H7 (cell line): ENCODE results near the gene WFDC2. TPM values are rescaled to one million over a fixed set of nuclear protein-coding genes. Genes with fewer than 3 reads are reported as not detected.

Experiments used
- DNase-seq: peaks from one replicate; pipeline ENCODE4 v3.0.0; 2012
- H3K27me3 ChIP-seq: 2 replicates; pipeline ENCODE4 v1.6.0; 2011; ENCODE audit warnings: mild to moderate bottlenecking, low read length; ENCODE audit not compliant: control insufficient read depth, insufficient read depth
- H3K36me3 ChIP-seq: replicated peaks from 2 replicates; pipeline ENCODE4 v1.5.1; 2011; ENCODE audit warnings: low read length; ENCODE audit not compliant: control insufficient read depth, insufficient read depth
- H3K4me3 ChIP-seq: 2 replicates; pipeline ENCODE4 v1.5.1; 2011; ENCODE audit warnings: low read depth, mild to moderate bottlenecking, control low read depth, low read length, moderate library complexity; ENCODE audit not compliant: insufficient read depth
- total RNA-seq: library from RNA; depleted of rRNA; stranded (reverse); fragments of >200 nt; shearing (Covaris generic); gene quantifications from 2 replicates; pipeline ENCODE4 v1.2.3, GENCODE V29; 2014; rRNA removed

Gene WFDC2
- 10.0 and 16.5 TPM in 2 replicates for total RNA-seq

GRCh38 chr20:45469336-45470261, at the start of gene WFDC2:
Gene WFDC2, plus strand, starts transcription at chr20:45469753. Its CDS starts 29 bp downstream, at chr20:45469782.
- H3K4me3 ChIP-seq = peak within 1 kb of the TSS; percentile 65
- peak; percentile 75 for DNase-seq
- H3K27me3 ChIP-seq = peaks cover 30% of the 10 kb centered on the region
- no peaks in the 10 kb centered on the region for H3K36me3 ChIP-seq

- Histone ChIP-seq H3K4me3 (no peak overlapping the region), H3K36me3 (peaks cover 33% of the 10 kb centered on the region)
- no peak for DNase-seq
These were observed 49.4 kb upstream of the WFDC2 start for GRCh38 chr20:45420125-45420524.

GRCh38 chr20:45423700-45424099, 45.9 kb upstream of the WFDC2 start:
- no peaks in the 10 kb centered on the region for H3K27me3 ChIP-seq
- no peak for DNase-seq
- no peak overlapping the region for H3K4me3 ChIP-seq
- H3K36me3 ChIP-seq = peaks cover 35% of the 10 kb centered on the region

More at GRCh38 chr20:45420125-45420524, 49.4 kb upstream of the WFDC2 start:
- no peaks in the 10 kb centered on the region for H3K27me3 ChIP-seq

GRCh38 chr20:45425561-45425960, 44.0 kb upstream of the WFDC2 start:
- Histone ChIP-seq H3K36me3 (peaks cover 21% of the 10 kb centered on the region), H3K27me3 (no peaks in the 10 kb centered on the region), H3K4me3 (no peak overlapping the region)
- no peak for DNase-seq

- H3K27me3 ChIP-seq = no peaks in the 10 kb centered on the region
- DNase-seq = no peak
- H3K4me3 ChIP-seq = no peak overlapping the region
- peaks cover 18% of the 10 kb centered on the region for H3K36me3 ChIP-seq
These were observed 43.1 kb upstream of the WFDC2 start for GRCh38 chr20:45426320-45427016.

- DNase-seq = no peak
- Histone ChIP-seq H3K27me3 (no peaks in the 10 kb centered on the region), H3K4me3 (no peak overlapping the region), H3K36me3 (peaks cover 15% of the 10 kb centered on the region)
These were observed 42.1 kb upstream of the WFDC2 start for GRCh38 chr20:45427236-45428149.

GRCh38 chr20:45429618-45430017, 39.9 kb upstream of the WFDC2 start:
- DNase-seq = no peak
- Histone ChIP-seq H3K27me3 (no peaks in the 10 kb centered on the region), H3K4me3 (no peak overlapping the region), H3K36me3 (peaks cover 6% of the 10 kb centered on the region)

- no peak for DNase-seq
- H3K36me3 ChIP-seq = no peaks in the 10 kb centered on the region
- peaks cover 3% of the 10 kb centered on the region; the same call in 1 of the 2 replicates for H3K27me3 ChIP-seq
- no peak overlapping the region for H3K4me3 ChIP-seq
These were observed 37.3 kb upstream of the WFDC2 start for GRCh38 chr20:45432294-45432693.

- peak; percentile 38 for DNase-seq
- no peaks in the 10 kb centered on the region for H3K36me3 ChIP-seq
- H3K27me3 ChIP-seq = peaks cover 3% of the 10 kb centered on the region; the same call in 1 of the 2 replicates
- H3K4me3 ChIP-seq = no peak overlapping the region
These were observed 36.2 kb upstream of the WFDC2 start for GRCh38 chr20:45433316-45433715.

- Histone ChIP-seq H3K36me3 (no peaks in the 10 kb centered on the region), H3K4me3 (no peak overlapping the region), H3K27me3 (peaks cover 3% of the 10 kb centered on the region; the same call in 1 of the 2 replicates)
- no peak for DNase-seq
These were observed 35.6 kb upstream of the WFDC2 start for GRCh38 chr20:45433976-45434375.

- Histone ChIP-seq H3K27me3 (peaks cover 3% of the 10 kb centered on the region; the same call in 1 of the 2 replicates), H3K4me3 (peak overlapping the region; percentile 43), H3K36me3 (no peaks in the 10 kb centered on the region)
- peak; percentile 92 for DNase-seq
These were observed 32.6 kb upstream of the WFDC2 start for GRCh38 chr20:45436732-45437485.

GRCh38 chr20:45440424-45440823, 29.1 kb upstream of the WFDC2 start:
- Histone ChIP-seq H3K36me3 (no peaks in the 10 kb centered on the region), H3K27me3 (peaks cover 3% of the 10 kb centered on the region; the same call in 1 of the 2 replicates), H3K4me3 (no peak overlapping the region)
- DNase-seq = no peak

- no peak for DNase-seq
- peaks cover 2% of the 10 kb centered on the region; the same call in 1 of the 2 replicates for H3K27me3 ChIP-seq
- no peak overlapping the region for H3K4me3 ChIP-seq
- no peaks in the 10 kb centered on the region for H3K36me3 ChIP-seq
These were observed 28.5 kb upstream of the WFDC2 start for GRCh38 chr20:45440891-45441685.
